Activated T-helper 1 cell treated with anti-CD3 and anti-CD28 coated beads, Interleukin-12 subunit alpha, Interleukin-12 subunit beta, Interleukin-2, Interleukin-4 antibody, amounts not matched to agents 30 ng/mL and 10 ng/mL and 1 ng/mL, durations not matched to agents 14 hours and 24 hours and 36 hours (primary cell): ENCODE results near the gene OR51A7. TPM values are rescaled to one million over a fixed set of nuclear protein-coding genes. Genes with fewer than 3 reads are reported as not detected.
"Not testable (repeated sequence)": the region's sequence is repeated elsewhere in the genome, so short reads cannot be mapped to it uniquely, and the experiment has no call there.

ENCODE experiments used
- DNase-seq: peaks from one replicate; pipeline ENCODE4 v3.0.0; 2021; ENCODE audit warnings: low spot score
- H3K27ac Mint-ChIP-seq: one replicate; pipeline ENCODE4 v1.8.0; 2021; ENCODE audit warnings: mild to moderate bottlenecking, mixed read lengths
- H3K27me3 Mint-ChIP-seq: one replicate; pipeline ENCODE4 v1.8.0; 2022; ENCODE audit warnings: mild to moderate bottlenecking, moderate library complexity, mixed read lengths; ENCODE audit not compliant: insufficient read depth
- H3K36me3 Mint-ChIP-seq: one replicate; pipeline ENCODE4 v1.8.0; 2021; ENCODE audit warnings: low read depth, mixed read lengths
- H3K4me1 Mint-ChIP-seq: one replicate; pipeline ENCODE4 v1.8.0; 2021; ENCODE audit warnings: low read depth, mixed read lengths
- H3K4me3 Mint-ChIP-seq: one replicate; pipeline ENCODE4 v1.8.0; 2021; ENCODE audit warnings: mild to moderate bottlenecking, moderate library complexity, mixed read lengths
- H3K9me3 Mint-ChIP-seq: one replicate; pipeline ENCODE4 v1.8.0; 2021; ENCODE audit warnings: mixed read lengths
- intact Hi-C: fragments of 100-400 bp; cut with micrococcal nuclease; formaldehyde crosslinking; loops from one replicate; pipeline ENCODE4 v1.15.1; 2024
- total RNA-seq: library from RNA; stranded (reverse); gene quantifications from 2 replicates; pipeline ENCODE4 v1.2.3, GENCODE V29; 2022

The OR51A7 gene
- total RNA-seq, 1 donor from 2014 or later, result not detected

DNA sequence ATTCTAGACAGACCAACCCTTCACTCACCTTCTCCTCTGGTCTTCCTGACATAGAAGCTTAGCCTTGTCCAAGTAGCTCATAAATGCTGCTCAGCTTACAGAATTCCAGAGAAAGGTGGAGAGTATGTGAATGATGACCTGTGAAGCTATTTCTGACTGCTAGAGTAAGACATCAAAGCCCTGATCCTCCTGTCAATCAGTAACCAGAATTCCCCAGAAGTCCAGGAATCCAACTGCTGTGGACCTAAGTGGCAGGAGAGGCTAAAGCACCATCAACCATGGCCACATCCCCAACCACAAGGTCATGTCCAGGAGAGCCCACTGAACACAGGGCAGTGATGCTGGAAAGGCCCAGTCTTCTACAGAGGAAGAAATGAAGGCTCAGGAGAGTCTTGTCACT, 13.0 kb downstream of the OR51A7 start:
- no peaks in the 10 kb centered on the region for H3K36me3 Mint-ChIP-seq
- H3K27ac Mint-ChIP-seq, result no peak overlapping the region
- H3K4me3 Mint-ChIP-seq, result no peak overlapping the region
- intact Hi-C loops, result no loop called here
- no peaks in the 10 kb centered on the region for H3K27me3 Mint-ChIP-seq
- no peak for DNase-seq
- H3K4me1 Mint-ChIP-seq, result no peaks in the 10 kb centered on the region
- no peaks in the 10 kb centered on the region for H3K9me3 Mint-ChIP-seq

DNA sequence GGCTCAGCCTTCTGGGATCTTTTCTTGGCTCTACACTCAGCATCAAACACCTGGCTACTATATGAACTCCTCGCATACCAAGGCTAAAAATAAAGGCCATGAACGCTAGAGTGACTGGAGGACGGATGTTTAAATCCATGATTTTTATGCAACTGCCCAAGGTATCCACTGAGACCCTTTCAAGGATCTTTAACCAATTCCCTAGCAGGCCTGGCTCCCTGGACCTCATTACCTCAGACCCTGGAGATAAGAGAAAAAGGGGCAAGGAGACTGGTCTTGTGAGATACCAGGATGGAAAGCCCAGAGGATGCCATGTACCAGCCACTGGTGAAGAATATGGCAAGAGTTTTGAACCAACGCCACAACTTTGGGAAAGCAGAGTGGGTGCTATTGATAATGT, 15.7 kb downstream of the OR51A7 start, which contains the start of gene OR51G2:
OR51G2 (minus strand) TSS at position 101 of the 400 bp plus-strand sequence. CDS start 3,687 bp downstream, outside the sequence.
- no peaks in the 10 kb centered on the region for H3K9me3 Mint-ChIP-seq
- no peak within 1 kb of the TSS for H3K4me3 Mint-ChIP-seq
- H3K36me3 Mint-ChIP-seq, result no peaks in the 10 kb centered on the region
- H3K27me3 Mint-ChIP-seq, result no peaks in the 10 kb centered on the region
- no peaks in the 10 kb centered on the region for H3K4me1 Mint-ChIP-seq
- H3K27ac Mint-ChIP-seq, result no peak within 1 kb of the TSS
- no peak for DNase-seq
- intact Hi-C loops, result no loop called here

DNA sequence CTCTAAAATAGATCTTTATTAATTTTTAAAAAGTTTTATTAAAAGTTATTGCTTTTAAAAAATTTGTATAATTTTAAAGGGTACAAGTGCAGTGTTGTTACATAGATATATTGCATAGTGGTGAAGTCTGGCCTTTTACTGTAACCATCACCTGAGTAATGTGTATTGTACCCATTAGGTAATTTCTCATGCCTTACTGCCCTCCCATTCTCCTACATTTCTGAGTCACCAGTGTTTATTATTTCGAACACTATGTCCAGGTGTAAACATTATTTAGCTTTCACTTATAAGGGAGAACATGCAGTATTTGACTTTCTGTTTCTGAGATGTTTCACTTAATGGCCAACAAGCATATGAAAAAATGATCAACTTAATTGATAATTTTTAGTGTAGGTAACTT, 18.2 kb downstream of the OR51A7 start:
- Mint-ChIP-seq H3K27me3 (no peaks in the 10 kb centered on the region), H3K9me3 (no peaks in the 10 kb centered on the region), H3K36me3 (no peaks in the 10 kb centered on the region)

DNA sequence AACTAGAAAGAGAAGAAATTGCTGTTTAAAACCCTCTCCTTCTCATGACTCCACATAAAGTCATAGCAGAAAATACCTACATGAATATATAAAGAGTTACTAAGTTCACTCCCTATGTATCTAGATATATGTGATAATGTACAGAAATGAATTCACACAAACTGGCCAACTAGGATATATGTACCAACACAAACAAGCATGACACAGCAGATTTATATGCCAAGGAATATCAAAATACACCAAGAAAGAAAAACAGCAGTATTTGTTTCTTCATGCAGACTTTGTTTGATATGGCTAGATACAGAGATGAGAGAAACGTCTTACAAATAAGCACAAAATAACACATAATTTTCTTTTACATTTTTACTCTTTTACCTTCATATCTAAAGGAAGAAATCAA, 18.7 kb downstream of the OR51A7 start:
- Mint-ChIP-seq H3K27me3 (no peaks in the 10 kb centered on the region), H3K9me3 (no peaks in the 10 kb centered on the region), H3K4me3 (no peak overlapping the region), H3K36me3 (no peaks in the 10 kb centered on the region), H3K27ac (no peak overlapping the region), H3K4me1 (no peaks in the 10 kb centered on the region)
- intact Hi-C loops, result no loop called here
- no peak for DNase-seq

More for the DNA sequence above, 18.2 kb downstream of the OR51A7 start:
- no peak overlapping the region for H3K4me3 Mint-ChIP-seq
- H3K27ac Mint-ChIP-seq, result no peak overlapping the region
- intact Hi-C loops, result no loop called here
- DNase-seq, result no peak
- no peaks in the 10 kb centered on the region for H3K4me1 Mint-ChIP-seq

DNA sequence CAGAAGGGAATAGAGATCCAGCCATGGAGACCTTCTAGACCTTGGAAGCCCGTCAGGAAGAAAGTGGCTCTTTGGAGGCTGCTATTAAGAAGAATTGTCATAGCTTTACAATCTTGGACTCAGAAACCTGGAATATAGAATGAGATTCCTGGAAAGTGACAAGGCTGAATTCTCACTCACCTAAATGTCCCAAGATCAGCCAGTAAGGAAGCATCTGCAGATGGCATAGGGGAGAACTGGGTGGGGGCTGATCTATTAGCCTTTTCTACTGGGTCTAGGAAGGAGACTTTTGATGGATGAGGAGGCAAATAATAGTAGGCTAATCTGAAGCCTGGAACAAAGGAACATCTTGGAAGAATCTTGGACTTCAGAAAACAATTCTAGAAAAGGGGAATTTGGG, 20.7 kb downstream of the OR51A7 start, which contains the start of gene OR51G1:
OR51G1 (minus strand) TSS at position 101 of the 400 bp plus-strand sequence; CDS start at position 101, 0 bp downstream.
- intact Hi-C loops, result no loop called here
- Mint-ChIP-seq H3K4me1 (no peaks in the 10 kb centered on the region), H3K36me3 (no peaks in the 10 kb centered on the region)

DNA sequence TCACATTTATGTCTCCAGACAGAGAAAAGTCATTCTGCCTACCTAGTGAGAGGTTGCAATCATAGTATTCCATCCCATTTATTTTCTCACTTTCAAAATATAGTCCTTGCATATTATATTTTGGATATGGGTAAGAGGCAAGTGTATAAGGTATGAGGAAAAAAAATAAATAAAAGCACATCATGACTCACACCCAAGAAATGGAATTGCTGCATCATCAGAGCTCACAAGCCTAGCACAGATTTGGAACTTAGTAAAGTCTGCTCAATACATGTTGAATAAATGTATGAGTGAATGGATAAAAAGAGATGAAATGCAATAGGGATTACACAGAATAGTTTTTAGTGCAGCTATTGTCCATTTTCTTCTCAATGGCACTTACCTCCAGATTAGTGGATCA, 23.0 kb downstream of the OR51A7 start:
- no peaks in the 10 kb centered on the region for H3K9me3 Mint-ChIP-seq
- no peak for DNase-seq

More for the DNA sequence above, 20.7 kb downstream of the OR51A7 start, which contains the start of gene OR51G1:
- H3K27ac Mint-ChIP-seq, result no peak within 1 kb of the TSS
- no peaks in the 10 kb centered on the region for H3K9me3 Mint-ChIP-seq
- no peaks in the 10 kb centered on the region for H3K27me3 Mint-ChIP-seq
- no peak within 1 kb of the TSS for H3K4me3 Mint-ChIP-seq
- DNase-seq, result no peak

DNA sequence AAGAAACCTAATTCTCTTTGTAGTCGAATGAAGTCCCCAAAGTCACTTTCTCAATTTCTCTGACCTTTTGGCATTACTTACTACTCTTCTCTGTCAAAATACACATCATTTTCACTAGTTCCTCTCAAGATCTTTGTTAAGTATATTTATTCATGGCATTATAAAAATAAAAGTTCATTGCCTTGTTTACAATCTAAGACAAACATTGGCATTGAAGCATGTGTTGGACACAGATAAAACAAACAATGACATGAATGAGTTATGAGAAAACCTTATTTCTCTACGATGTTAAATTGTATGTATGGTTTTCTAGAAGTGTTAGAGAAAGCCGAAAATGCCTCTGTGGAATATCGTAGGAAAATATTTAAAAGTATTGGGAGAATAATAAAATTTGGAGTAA, 29.2 kb downstream of the OR51A7 start:
- no peak for DNase-seq
- no peak overlapping the region for H3K27ac Mint-ChIP-seq
- intact Hi-C loops, result no loop called here
- H3K9me3 Mint-ChIP-seq, result no peaks in the 10 kb centered on the region
- no peaks in the 10 kb centered on the region for H3K4me1 Mint-ChIP-seq
- no peaks in the 10 kb centered on the region for H3K36me3 Mint-ChIP-seq
- H3K27me3 Mint-ChIP-seq, result no peaks in the 10 kb centered on the region
- H3K4me3 Mint-ChIP-seq, result no peak overlapping the region

More for the DNA sequence above, 23.0 kb downstream of the OR51A7 start:
- H3K4me3 Mint-ChIP-seq, result no peak overlapping the region
- H3K27ac Mint-ChIP-seq, result no peak overlapping the region
- no peaks in the 10 kb centered on the region for H3K36me3 Mint-ChIP-seq
- H3K27me3 Mint-ChIP-seq, result no peaks in the 10 kb centered on the region
- intact Hi-C loops, result no loop called here
- H3K4me1 Mint-ChIP-seq, result no peaks in the 10 kb centered on the region

DNA sequence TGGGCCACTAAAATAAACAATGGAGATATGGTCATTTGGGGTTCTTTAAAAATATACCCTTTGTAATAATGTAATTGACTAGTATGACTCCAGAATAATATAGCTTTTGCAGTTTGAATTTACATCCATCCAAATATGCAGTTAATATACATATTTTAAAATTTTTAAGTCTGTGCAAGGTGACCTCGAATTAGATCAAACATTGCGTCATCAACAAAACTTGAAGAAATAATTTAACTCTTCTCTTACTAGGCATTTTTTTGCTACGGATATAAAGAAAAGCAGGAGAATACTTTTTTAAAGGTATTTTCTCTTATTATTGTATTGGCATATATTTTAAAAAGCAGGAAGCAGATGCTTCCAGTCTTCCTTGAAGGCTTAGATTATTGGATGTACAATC, 33.2 kb downstream of the OR51A7 start:
- H3K27me3 Mint-ChIP-seq, result no peaks in the 10 kb centered on the region
- H3K36me3 Mint-ChIP-seq, result no peaks in the 10 kb centered on the region
- intact Hi-C loops, result no loop called here
- no peaks in the 10 kb centered on the region for H3K4me1 Mint-ChIP-seq
- no peak for DNase-seq
- no peaks in the 10 kb centered on the region for H3K9me3 Mint-ChIP-seq
- H3K4me3 Mint-ChIP-seq, result no peak overlapping the region
- H3K27ac Mint-ChIP-seq, result no peak overlapping the region

DNA sequence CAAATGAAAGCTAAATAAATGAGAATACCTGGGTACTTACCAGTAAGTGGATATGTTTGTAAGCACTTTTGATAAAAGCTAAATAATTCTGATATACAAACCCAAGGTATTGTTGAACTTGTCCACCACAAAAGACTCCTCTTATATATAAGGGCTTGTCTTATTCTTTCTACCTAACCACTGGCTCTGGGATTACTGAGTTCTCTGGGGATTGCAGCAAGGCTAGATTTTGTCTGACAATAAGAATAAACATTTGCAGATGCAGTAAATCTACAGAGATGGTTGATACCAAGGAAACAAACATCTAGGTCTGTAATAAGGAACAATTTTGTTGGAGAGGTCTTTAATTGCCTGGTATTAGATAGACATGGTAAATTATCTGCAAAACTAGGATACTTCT, 43.9 kb downstream of the OR51A7 start, which contains the start of gene OR51A4:
OR51A4 (minus strand) TSS at position 101 of the 400 bp plus-strand sequence. CDS start 505 bp downstream, outside the sequence.
- Mint-ChIP-seq H3K4me1 (no peaks in the 10 kb centered on the region), H3K36me3 (no peaks in the 10 kb centered on the region)
- intact Hi-C loops, result no loop called here

DNA sequence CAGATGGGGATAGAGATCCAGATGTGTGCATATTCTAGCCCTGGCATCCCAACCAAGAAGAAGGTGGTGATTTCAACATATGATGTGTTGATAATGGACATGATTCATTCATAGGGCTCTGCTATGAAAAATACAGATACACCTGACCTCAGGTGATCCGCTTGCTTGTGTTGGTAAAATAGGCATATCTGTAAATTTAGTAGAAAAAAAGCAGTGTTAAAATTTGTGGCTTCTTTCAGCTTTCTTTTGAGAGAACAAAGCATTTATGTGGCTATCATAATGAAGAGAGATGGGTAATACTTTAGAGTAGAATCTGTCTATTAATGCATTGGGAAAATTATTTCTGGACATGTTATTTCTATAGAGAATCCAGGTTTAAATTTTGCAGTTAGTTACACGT, 52.0 kb downstream of the OR51A7 start, which contains the start of gene OR51A2:
OR51A2 (minus strand) TSS at position 101 of the 400 bp plus-strand sequence; CDS start at position 101, 0 bp downstream.
- not testable (repeated sequence) for H3K27ac Mint-ChIP-seq, H3K36me3 Mint-ChIP-seq, DNase-seq, H3K4me1 Mint-ChIP-seq, H3K9me3 Mint-ChIP-seq, H3K4me3 Mint-ChIP-seq, H3K27me3 Mint-ChIP-seq
- intact Hi-C loops, result loop anchor here (1.0 kb wide), 1 partner anchor 10 kb away; no protein-coding TSS in a partner anchor

More for the DNA sequence above, 43.9 kb downstream of the OR51A7 start, which contains the start of gene OR51A4:
- no peak for DNase-seq
- Mint-ChIP-seq H3K27me3 (no peaks in the 10 kb centered on the region), H3K9me3 (no peaks in the 10 kb centered on the region), H3K27ac (no peak within 1 kb of the TSS), H3K4me3 (no peak within 1 kb of the TSS)

DNA sequence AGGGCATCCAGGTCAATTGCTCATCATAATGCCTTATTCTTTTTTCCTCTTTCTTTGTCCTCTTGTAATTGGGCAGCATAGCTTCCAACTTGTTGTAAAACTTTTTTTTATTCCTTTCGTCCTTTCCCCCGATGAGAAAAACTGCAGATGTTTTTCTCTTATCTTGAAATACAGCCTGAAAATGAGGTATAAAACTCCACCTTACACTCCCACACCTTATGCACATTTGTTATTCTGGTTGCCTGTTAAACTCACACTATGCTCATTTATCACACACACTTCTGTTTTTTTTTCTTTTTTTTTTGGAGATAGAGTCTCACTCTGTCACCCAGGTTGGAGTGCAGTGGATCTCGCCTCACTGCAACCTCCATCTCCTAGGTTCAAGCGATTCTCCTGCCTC, 53.8 kb downstream of the OR51A7 start:
- H3K9me3 Mint-ChIP-seq, result no peaks in the 10 kb centered on the region
- H3K27me3 Mint-ChIP-seq, result no peaks in the 10 kb centered on the region
- H3K36me3 Mint-ChIP-seq, result no peaks in the 10 kb centered on the region
- intact Hi-C loops, result no loop called here
- no peaks in the 10 kb centered on the region for H3K4me1 Mint-ChIP-seq
- no peak overlapping the region for H3K27ac Mint-ChIP-seq
- DNase-seq, result no peak
- H3K4me3 Mint-ChIP-seq, result no peak overlapping the region
